Loucy (cell line): ENCODE data around the gene MGMT.

Source experiments
- H2AFZ ChIP-seq: fragments of 200-600 bp; sonication (generic); 2 replicates; pipeline ENCODE4 v1.6.0; 2016; ENCODE audit warnings: antibody characterized with exemption, mild to moderate bottlenecking, low read length, moderate library complexity
- H3F3A ChIP-seq: fragments of 200-600 bp; 2 replicates; pipeline ENCODE4 v1.6.0; 2016; ENCODE audit warnings: antibody characterized with exemption, low read depth, mild to moderate bottlenecking
- H3K27me3 ChIP-seq: fragments of 200-600 bp; sonication (generic); 2 replicates; pipeline ENCODE4 v1.6.1; 2014; ENCODE audit warnings: low read length, mild to moderate bottlenecking; ENCODE audit not compliant: insufficient read depth, poor library complexity, severe bottlenecking
- H3K36me3 ChIP-seq: fragments of 200-600 bp; sonication (generic); 2 replicates; pipeline ENCODE4 v1.6.1; 2016; ENCODE audit warnings: low read length; ENCODE audit not compliant: insufficient read depth
- H3K4me1 ChIP-seq: fragments of 200-600 bp; sonication (generic); 2 replicates; pipeline ENCODE4 v1.5.1; 2014; ENCODE audit warnings: low read length, mild to moderate bottlenecking; ENCODE audit not compliant: insufficient read depth, poor library complexity, severe bottlenecking
- H3K4me2 ChIP-seq: fragments of 200-600 bp; sonication (generic); 2 replicates; pipeline ENCODE4 v1.6.0; 2014; ENCODE audit warnings: antibody characterized with exemption, low read length, low read depth, mild to moderate bottlenecking; ENCODE audit not compliant: poor library complexity, severe bottlenecking
- H3K4me3 ChIP-seq: fragments of 200-600 bp; sonication (generic); 2 replicates; pipeline ENCODE4 v1.5.1; 2014; ENCODE audit warnings: low read length, mild to moderate bottlenecking, mixed read lengths; ENCODE audit not compliant: poor library complexity, severe bottlenecking
- H3K79me2 ChIP-seq: fragments of 200-600 bp; sonication (generic); 2 replicates; pipeline ENCODE4 v1.6.1; 2014; ENCODE audit warnings: low read length; ENCODE audit not compliant: insufficient read depth
- H3K9ac ChIP-seq: fragments of 200-600 bp; sonication (generic); 2 replicates; pipeline ENCODE4 v1.6.0; 2014; ENCODE audit warnings: mild to moderate bottlenecking, low read depth, low read length, moderate library complexity; ENCODE audit not compliant: poor library complexity, severe bottlenecking
- H3K9me2 ChIP-seq: fragments of 200-600 bp; sonication (generic); replicated peaks from 2 replicates; pipeline ENCODE4 v1.6.1; 2016; ENCODE audit warnings: low read depth, low read length, mixed read lengths
- H3K9me3 ChIP-seq: fragments of 200-600 bp; sonication (generic); 2 replicates; pipeline ENCODE4 v1.6.1; 2014; ENCODE audit warnings: mild to moderate bottlenecking, antibody characterized with exemption, low read length, low read depth; ENCODE audit not compliant: insufficient read depth
- H4K20me1 ChIP-seq: fragments of 200-600 bp; sonication (generic); 2 replicates; pipeline ENCODE4 v1.6.0; 2014; ENCODE audit warnings: antibody characterized with exemption, low read length, mild to moderate bottlenecking; ENCODE audit not compliant: insufficient read depth, poor library complexity, severe bottlenecking
- CTCF ChIP-seq: fragments of 200-600 bp; sonication (generic); conservative IDR thresholded peaks from 2 replicates; pipeline ENCODE4 v1.5.1; 2014; ENCODE audit warnings: mild to moderate bottlenecking, antibody characterized with exemption, low read length
- EZH2phosphoT487 ChIP-seq: fragments of 200-600 bp; IDR thresholded peaks from 2 replicates; pipeline ENCODE4 v1.6.1; 2018; ENCODE audit warnings: antibody characterized with exemption, mild to moderate bottlenecking, moderate library complexity, borderline replicate concordance

The MGMT gene

GRCh38 chr10:129642427-129642826 lies 175.4 kb downstream of the MGMT start:
- Histone ChIP-seq H3K9me3 (no peaks in the 10 kb centered on the region), H3K79me2 (no peaks in the 10 kb centered on the region), H3K4me1 (peaks cover 21% of the 10 kb centered on the region), H3K9ac (no peak overlapping the region), H3K4me2 (peak overlapping the region; percentile 48), H2AFZ (no peak overlapping the region), H3F3A (no peaks in the 10 kb centered on the region), H3K9me2 (no peaks in the 10 kb centered on the region), H4K20me1 (no peaks in the 10 kb centered on the region), H3K36me3 (0 out of 2 replicates have a peak, but pooled peaks cover 2% of the 10 kb centered on the region), H3K27me3 (no peaks in the 10 kb centered on the region), H3K4me3 (peak overlapping the region; percentile 21)
- TF ChIP-seq CTCF (no peak), EZH2phosphoT487 (no peak)

GRCh38 chr10:129643266-129643665 lies 176.2 kb downstream of the MGMT start:
- no peak overlapping the region for H2AFZ ChIP-seq
- H3K79me2 ChIP-seq = no peaks in the 10 kb centered on the region
- H3K36me3 ChIP-seq = no peaks in the 10 kb centered on the region
- no peaks in the 10 kb centered on the region for H3F3A ChIP-seq
- H3K4me1 ChIP-seq = peaks cover 21% of the 10 kb centered on the region
- H3K9ac ChIP-seq = no peak overlapping the region
- no peaks in the 10 kb centered on the region for H4K20me1 ChIP-seq
- no peaks in the 10 kb centered on the region for H3K9me2 ChIP-seq
- no peaks in the 10 kb centered on the region for H3K27me3 ChIP-seq
- peak overlapping the region; percentile 21 for H3K4me3 ChIP-seq
- no peaks in the 10 kb centered on the region for H3K9me3 ChIP-seq
- TF ChIP-seq EZH2phosphoT487 = no peak
- no peak for TF ChIP-seq CTCF
- peak overlapping the region; percentile 48 for H3K4me2 ChIP-seq

- TF ChIP-seq CTCF = no peak
- no peak for TF ChIP-seq EZH2phosphoT487
- no peak overlapping the region for H3K9ac ChIP-seq
- no peaks in the 10 kb centered on the region for H3K36me3 ChIP-seq
- H3K9me2 ChIP-seq = no peaks in the 10 kb centered on the region
- no peak overlapping the region for H2AFZ ChIP-seq
- peaks cover 21% of the 10 kb centered on the region for H3K4me1 ChIP-seq
- no peak overlapping the region for H3K4me2 ChIP-seq
- no peaks in the 10 kb centered on the region for H3K9me3 ChIP-seq
- H3F3A ChIP-seq = no peaks in the 10 kb centered on the region
- no peaks in the 10 kb centered on the region for H3K27me3 ChIP-seq
- H4K20me1 ChIP-seq = no peaks in the 10 kb centered on the region
- no peak overlapping the region for H3K4me3 ChIP-seq
- H3K79me2 ChIP-seq = no peaks in the 10 kb centered on the region
Observed at GRCh38 chr10:129645487-129645886, 178.4 kb downstream of the MGMT start.
